Upper lobe of left lung (tissue), 4 donors: ENCODE data around the gene LCN15.

Source experiments
- EP300 ChIP-seq, 4 donors: sonication (generic); formaldehyde crosslinking; IDR thresholded peaks; one replicate each; pipeline ENCODE4 v1.5.1; 2017; ENCODE audit warnings: antibody characterized with exemption in 4 of 4, control low read depth in 2 of 4
- POLR2AphosphoS5 ChIP-seq, 2 donors: sonication (generic); formaldehyde crosslinking; IDR thresholded peaks; one replicate each; pipeline ENCODE4 v1.5.1; 2017; ENCODE audit warnings: antibody characterized with exemption in 2 of 2
- TF ChIP-seq, protein P1 (sequence below), 6 experiments: fragments of 450-650 bp in 4 of 6; fragments of 200-600 bp in 2 of 6; sonication (generic) in 2 of 6; IDR thresholded peaks; one replicate each; pipeline ENCODE4 v1.5.1; 2016 to 2019; ENCODE audit warnings: antibody characterized with exemption in 6 of 6

GRCh38 chr9:136725612-136726011 lies 38.7 kb downstream of the LCN15 start:
- no peak for TF ChIP-seq EP300 (IDR thresholded peaks at IDR 0.05)
- TF ChIP-seq, protein P1, sequence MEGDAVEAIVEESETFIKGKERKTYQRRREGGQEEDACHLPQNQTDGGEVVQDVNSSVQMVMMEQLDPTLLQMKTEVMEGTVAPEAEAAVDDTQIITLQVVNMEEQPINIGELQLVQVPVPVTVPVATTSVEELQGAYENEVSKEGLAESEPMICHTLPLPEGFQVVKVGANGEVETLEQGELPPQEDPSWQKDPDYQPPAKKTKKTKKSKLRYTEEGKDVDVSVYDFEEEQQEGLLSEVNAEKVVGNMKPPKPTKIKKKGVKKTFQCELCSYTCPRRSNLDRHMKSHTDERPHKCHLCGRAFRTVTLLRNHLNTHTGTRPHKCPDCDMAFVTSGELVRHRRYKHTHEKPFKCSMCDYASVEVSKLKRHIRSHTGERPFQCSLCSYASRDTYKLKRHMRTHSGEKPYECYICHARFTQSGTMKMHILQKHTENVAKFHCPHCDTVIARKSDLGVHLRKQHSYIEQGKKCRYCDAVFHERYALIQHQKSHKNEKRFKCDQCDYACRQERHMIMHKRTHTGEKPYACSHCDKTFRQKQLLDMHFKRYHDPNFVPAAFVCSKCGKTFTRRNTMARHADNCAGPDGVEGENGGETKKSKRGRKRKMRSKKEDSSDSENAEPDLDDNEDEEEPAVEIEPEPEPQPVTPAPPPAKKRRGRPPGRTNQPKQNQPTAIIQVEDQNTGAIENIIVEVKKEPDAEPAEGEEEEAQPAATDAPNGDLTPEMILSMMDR (IDR thresholded peaks at IDR 0.05) = no peak
- TF ChIP-seq POLR2AphosphoS5 (IDR thresholded peaks at IDR 0.05) = no peak
